Kidney (tissue), 14 donors: ENCODE results near the gene CRKL. TPM values are rescaled to one million over a fixed set of nuclear protein-coding genes. Genes with fewer than 3 reads are reported as not detected.

Experiments
- DNase-seq, 5 donors: peaks; one replicate each; pipeline ENCODE4 v3.0.0-alpha.2; 2013 to 2020
- FAIRE-seq: peaks from 2 replicates; lab custom pipeline; 2012; peaks lifted over from hg19 to GRCh38; lab: Jason Lieb, UNC
- H3K27ac ChIP-seq, 2 donors: one replicate each; pipeline ENCODE4 v1.7.0; 2013; ENCODE audit warnings: low read depth in 2 of 2, low read length in 2 of 2, inconsistent platforms in 1 of 2
- H3K27me3 ChIP-seq: one replicate; pipeline ENCODE4 v1.7.1; 2013; ENCODE audit warnings: low read length, inconsistent platforms; ENCODE audit not compliant: control insufficient read depth, insufficient read depth
- H3K36me3 ChIP-seq, 3 donors: one replicate each; pipeline versions ENCODE4 v1.7.0 to v1.7.1; 2013; ENCODE audit warnings: low read length in 3 of 3, control low read depth in 1 of 3, inconsistent platforms in 1 of 3; ENCODE audit not compliant: insufficient read depth in 3 of 3, control insufficient read depth in 2 of 3
- H3K4me1 ChIP-seq, 3 donors: one replicate each; pipeline versions ENCODE4 v1.7.0 to v1.7.1; 2013; ENCODE audit warnings: low read length in 3 of 3, inconsistent platforms in 1 of 3, low read depth in 1 of 3; ENCODE audit not compliant: control insufficient read depth in 2 of 3, insufficient read depth in 2 of 3
- H3K4me3 ChIP-seq, 3 donors: one replicate each; pipeline versions ENCODE4 v1.7.0 to v1.8.1; 2013; ENCODE audit warnings: low read length in 3 of 3, control low read depth in 1 of 3, inconsistent platforms in 1 of 3
- H3K9ac ChIP-seq, 3 donors: one replicate each; pipeline versions ENCODE4 v1.7.0 to v1.7.1; 2013; ENCODE audit warnings: low read length in 3 of 3, control low read depth in 1 of 3, inconsistent platforms in 1 of 3
- H3K9me3 ChIP-seq, 3 donors: one replicate each; pipeline versions ENCODE4 v1.7.0 to v1.7.1; 2013; ENCODE audit warnings: low read length in 3 of 3, control low read depth in 1 of 3, inconsistent platforms in 1 of 3; ENCODE audit not compliant: control insufficient read depth in 2 of 3, insufficient read depth in 1 of 3
- CTCF ChIP-seq: IDR thresholded peaks from 3 replicates; pipeline ENCODE4 v1.5.1; 2012; ENCODE audit warnings: mild to moderate bottlenecking, moderate library complexity, borderline replicate concordance; ENCODE audit not compliant: insufficient read depth; ENCODE audit errors: extremely low read depth
- intact Hi-C: fragments of 100-400 bp; cut with DNase I; formaldehyde crosslinking; loops from one replicate; pipeline ENCODE4 v1.11.1; 2022
- polyA plus RNA-seq: library from polyadenylated mRNA; stranded (reverse); fragments of 350-450 nt; fragmentation: Illumina TruSeq; extraction: RNeasy Lipid Tissue Mini Kit (QIAGEN cat#74804); gene quantifications from one replicate; pipeline ENCODE4 v1.2.3, GENCODE V29; 2014; ENCODE audit warnings: low read depth, low replicate concordance; ENCODE audit not compliant: insufficient read depth
- total RNA-seq: library from RNA; stranded (reverse); fragmentation: NEBNext Ultra II Directional; extraction: Animal tissue kit (Norgen Biotek cat#: 25700); gene quantifications from one replicate; pipeline ENCODE4 v1.2.1, GENCODE V29; 2021
- donor health status: control.
- donor health status: control.
- donor health status: control.
- donor health status: control.
- donor health status: control.
- donor health status: DM: yes; HTN: yes; CAD: no.
- donor health status: Normal renal cell carcinoma (clear cell type).

The CRKL gene
- total and polyA plus RNA-seq, 2 donors from 2014 or later, result 11.9 to 44.7 TPM

GRCh38 chr22:20981787-20982562 is 64.8 kb downstream of the CRKL start, which contains the start of gene LZTR1:
TSS of gene LZTR1 (plus strand) at chr22:20982297. CDS start at chr22:20982372, 75 bp downstream.
- H3K4me1 ChIP-seq, result peaks cover 0 to 29% (median 27%) of the 10 kb centered on the region in 3 donors
- FAIRE-seq, result no peak
- peak; percentile 32 for TF ChIP-seq CTCF
- no peaks in the 10 kb centered on the region for H3K27me3 ChIP-seq
- H3K27ac ChIP-seq, result peak within 1 kb of the TSS; percentile 75 to 89
- DNase-seq, result peak; percentile 86 to 95 (median 91)
- peak within 1 kb of the TSS; percentile 64 to 89 (median 67) for H3K9ac ChIP-seq
- H3K36me3 ChIP-seq, result peaks cover 0 to 5% (median 2%) of the 10 kb centered on the region in 3 donors
- no peaks in the 10 kb centered on the region for H3K9me3 ChIP-seq
- H3K4me3 ChIP-seq, result peak within 1 kb of the TSS; percentile 78 to 83 (median 81)
- intact Hi-C loops, result no loop called here

GRCh38 chr22:20982563-20982882 is 65.3 kb downstream of the CRKL start:
- H3K4me3 ChIP-seq, result peak overlapping the region; percentile 78 to 83 (median 81)
- H3K4me1 ChIP-seq, result peaks cover 0 to 29% (median 27%) of the 10 kb centered on the region in 3 donors
- no peaks in the 10 kb centered on the region for H3K9me3 ChIP-seq
- H3K27me3 ChIP-seq, result no peaks in the 10 kb centered on the region
- intact Hi-C loops, result no loop called here
- no peak for TF ChIP-seq CTCF
- peaks cover 0 to 5% (median 2%) of the 10 kb centered on the region in 3 donors for H3K36me3 ChIP-seq
- FAIRE-seq (no peak), DNase-seq (no peak)
- H3K27ac ChIP-seq, result peak overlapping the region in 1 of 2 donors; percentile 75
- peak overlapping the region; percentile 45 to 89 (median 63) for H3K9ac ChIP-seq

- Histone ChIP-seq H3K27me3 (no peaks in the 10 kb centered on the region), H3K9ac (peak overlapping the region; percentile 45 to 89 (median 63)), H3K9me3 (no peaks in the 10 kb centered on the region), H3K27ac (no peak overlapping the region), H3K4me3 (peak overlapping the region; percentile 78 to 83 (median 81)), H3K4me1 (peaks cover 0 to 29% (median 27%) of the 10 kb centered on the region in 3 donors), H3K36me3 (peaks cover 0 to 5% (median 2%) of the 10 kb centered on the region in 3 donors)
- DNase-seq (no peak), FAIRE-seq (no peak)
- intact Hi-C loops, result no loop called here
- TF ChIP-seq CTCF, result no peak
Measured at GRCh38 chr22:20983081-20983771, 66.0 kb downstream of the CRKL start.
